DND-41 (cell line): ENCODE results near the gene SLC25A34.

Experiments
- ATAC-seq: fragments of 200-7000 bp; cut with Tn5 transposase; 3 replicates; pipeline ENCODE4 v1.9.1; 2021; ENCODE audit warnings: low read depth; ENCODE audit not compliant: insufficient read depth
- DNase-seq: peaks from one replicate; pipeline ENCODE4 v3.0.0-alpha.2; 2020
- H2AFZ ChIP-seq: 2 replicates; pipeline ENCODE4 v1.6.0; 2012; ENCODE audit warnings: low read depth, low read length
- H3K27ac ChIP-seq: 2 replicates; pipeline ENCODE4 v1.5.1; 2012; ENCODE audit warnings: low read length, inconsistent platforms
- H3K27me3 ChIP-seq: fragments of 200-600 bp; sonication (generic); 2 replicates; pipeline ENCODE4 v1.6.0; 2012; ENCODE audit warnings: low read length, mild to moderate bottlenecking, inconsistent platforms; ENCODE audit not compliant: insufficient read depth, poor library complexity
- H3K36me3 ChIP-seq: 2 replicates; pipeline ENCODE4 v1.5.1; 2012; ENCODE audit warnings: low read length, inconsistent platforms; ENCODE audit not compliant: insufficient read depth
- H3K4me1 ChIP-seq: 2 replicates; pipeline ENCODE4 v1.5.1; 2012; ENCODE audit warnings: mild to moderate bottlenecking, low read length; ENCODE audit not compliant: insufficient read depth
- H3K4me2 ChIP-seq: 2 replicates; pipeline ENCODE4 v1.6.0; 2012; ENCODE audit warnings: mild to moderate bottlenecking, moderate library complexity, low read length, inconsistent platforms; ENCODE audit not compliant: insufficient read depth
- H3K4me3 ChIP-seq, 2 experiments: fragments of 200-600 bp in 1 of 2; shearing (Covaris generic) in 1 of 2; 2 replicates each; pipeline ENCODE4 v1.5.1; 2012 to 2016; ENCODE audit warnings: inconsistent platforms in 2 of 2, low read length in 2 of 2, mild to moderate bottlenecking in 2 of 2, low read depth in 1 of 2, moderate library complexity in 1 of 2
- H3K79me2 ChIP-seq: 2 replicates; pipeline ENCODE4 v1.6.0; 2012; ENCODE audit warnings: low read length, inconsistent platforms; ENCODE audit not compliant: insufficient read depth
- H3K9ac ChIP-seq: 2 replicates; pipeline ENCODE4 v1.6.0; 2012; ENCODE audit warnings: low read depth, mild to moderate bottlenecking, inconsistent platforms, low read length, moderate library complexity
- H3K9me3 ChIP-seq: 2 replicates; pipeline ENCODE4 v1.5.1; 2012; ENCODE audit warnings: low read length, moderate library complexity, mild to moderate bottlenecking, inconsistent platforms; ENCODE audit not compliant: insufficient read depth, severe bottlenecking
- H4K20me1 ChIP-seq: 2 replicates; pipeline ENCODE4 v1.6.0; 2012; ENCODE audit warnings: low read length; ENCODE audit not compliant: insufficient read depth
- EZH2 ChIP-seq: IDR thresholded peaks from 3 replicates; pipeline ENCODE4 v1.6.1; 2012; ENCODE audit warnings: borderline replicate concordance, low read depth, mild to moderate bottlenecking, moderate library complexity, low read length, inconsistent platforms; ENCODE audit not compliant: severe bottlenecking
- TF ChIP-seq, protein P1 (sequence below): IDR thresholded peaks from 2 replicates; pipeline ENCODE4 v1.5.1; 2012; ENCODE audit warnings: borderline replicate concordance, low read length, moderate library complexity, mild to moderate bottlenecking; ENCODE audit not compliant: poor library complexity, severe bottlenecking; ENCODE audit errors: extremely low read depth

Gene SLC25A34

DNA sequence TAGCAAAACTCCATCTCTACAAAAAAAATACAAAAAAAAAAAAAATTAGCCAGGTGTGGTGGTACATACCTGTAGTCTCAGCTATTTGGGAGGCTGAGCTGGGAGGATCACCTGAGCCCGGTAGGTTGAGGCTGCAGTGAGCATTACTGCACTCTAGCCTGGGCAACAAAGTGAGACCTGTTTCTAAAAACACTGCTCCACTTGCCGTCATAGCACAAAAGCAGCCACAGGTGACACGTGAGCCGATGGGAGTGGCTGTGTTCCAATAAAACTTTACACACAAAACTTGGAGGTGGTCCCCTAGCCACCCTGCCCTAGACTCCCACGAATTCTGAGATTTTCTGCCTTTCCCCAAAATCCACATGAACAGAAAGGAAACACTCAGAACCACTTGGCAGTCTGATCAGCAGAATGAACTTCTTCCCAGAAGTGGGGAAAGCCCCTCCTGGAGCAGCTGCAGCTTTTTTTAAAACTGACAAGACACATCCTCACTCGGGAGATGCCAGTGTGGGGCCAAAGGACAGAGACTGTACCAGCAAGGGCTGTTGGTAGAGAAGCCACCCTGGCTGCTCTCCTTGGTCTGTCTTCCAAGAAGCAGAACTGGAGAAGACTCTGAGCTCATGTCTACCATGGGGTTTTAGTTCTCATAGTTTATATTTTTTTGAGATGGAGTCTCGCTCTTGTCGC is 28.7 kb upstream of the SLC25A34 start:
- H3K9me3 ChIP-seq, result no peaks in the 10 kb centered on the region
- H4K20me1 ChIP-seq, result peaks cover 37% of the 10 kb centered on the region
- no peak overlapping the region for H3K4me3 ChIP-seq
- no peaks in the 10 kb centered on the region for H3K27me3 ChIP-seq
- ATAC-seq, result no peak
- peaks cover 60% of the 10 kb centered on the region for H3K79me2 ChIP-seq
- H3K36me3 ChIP-seq, result peaks cover 18% of the 10 kb centered on the region
- H2AFZ ChIP-seq, result no peak overlapping the region
- H3K27ac ChIP-seq, result no peak overlapping the region
- H3K9ac ChIP-seq, result no peak overlapping the region
- no peak overlapping the region for H3K4me2 ChIP-seq
- DNase-seq, result no peak
- TF ChIP-seq, protein P1, sequence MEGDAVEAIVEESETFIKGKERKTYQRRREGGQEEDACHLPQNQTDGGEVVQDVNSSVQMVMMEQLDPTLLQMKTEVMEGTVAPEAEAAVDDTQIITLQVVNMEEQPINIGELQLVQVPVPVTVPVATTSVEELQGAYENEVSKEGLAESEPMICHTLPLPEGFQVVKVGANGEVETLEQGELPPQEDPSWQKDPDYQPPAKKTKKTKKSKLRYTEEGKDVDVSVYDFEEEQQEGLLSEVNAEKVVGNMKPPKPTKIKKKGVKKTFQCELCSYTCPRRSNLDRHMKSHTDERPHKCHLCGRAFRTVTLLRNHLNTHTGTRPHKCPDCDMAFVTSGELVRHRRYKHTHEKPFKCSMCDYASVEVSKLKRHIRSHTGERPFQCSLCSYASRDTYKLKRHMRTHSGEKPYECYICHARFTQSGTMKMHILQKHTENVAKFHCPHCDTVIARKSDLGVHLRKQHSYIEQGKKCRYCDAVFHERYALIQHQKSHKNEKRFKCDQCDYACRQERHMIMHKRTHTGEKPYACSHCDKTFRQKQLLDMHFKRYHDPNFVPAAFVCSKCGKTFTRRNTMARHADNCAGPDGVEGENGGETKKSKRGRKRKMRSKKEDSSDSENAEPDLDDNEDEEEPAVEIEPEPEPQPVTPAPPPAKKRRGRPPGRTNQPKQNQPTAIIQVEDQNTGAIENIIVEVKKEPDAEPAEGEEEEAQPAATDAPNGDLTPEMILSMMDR, result no peak
- no peak for TF ChIP-seq EZH2
- H3K4me1 ChIP-seq, result no peaks in the 10 kb centered on the region

DNA sequence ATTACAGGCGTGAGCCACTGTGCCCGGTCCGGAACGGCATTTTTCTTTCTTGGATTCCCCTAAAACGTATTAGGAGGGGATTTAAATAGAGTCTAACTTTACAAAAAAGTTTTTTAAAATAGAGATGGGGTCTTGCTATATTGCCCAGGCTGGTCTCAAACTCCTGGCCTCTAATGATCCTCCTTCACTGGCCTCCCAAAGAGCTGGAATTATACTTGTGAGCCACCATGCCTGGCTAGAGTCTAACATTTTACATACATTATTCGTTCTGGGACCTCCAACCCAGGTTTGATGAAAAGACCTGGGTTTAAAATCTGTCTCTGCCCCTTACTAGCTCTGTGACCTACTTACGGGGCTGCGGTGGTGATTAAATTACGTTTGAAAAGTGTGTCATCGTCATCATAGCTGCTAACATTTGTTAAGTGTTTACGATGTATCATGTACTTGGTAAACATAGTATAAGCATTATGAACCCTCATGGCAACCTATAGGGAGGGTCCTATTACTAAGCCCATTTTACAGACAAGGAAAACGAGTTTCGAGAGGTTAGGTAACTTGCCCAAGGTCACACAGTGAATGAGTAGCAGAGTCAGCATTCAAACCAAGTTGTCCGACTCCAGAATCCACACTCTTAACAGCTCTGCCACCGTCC is 27.4 kb upstream of the SLC25A34 start:
- no peak overlapping the region for H3K4me2 ChIP-seq
- no peak overlapping the region for H3K4me3 ChIP-seq
- DNase-seq (no peak), ATAC-seq (no peak)
- H3K27ac ChIP-seq, result no peak overlapping the region
- H3K79me2 ChIP-seq, result peaks cover 53% of the 10 kb centered on the region
- H4K20me1 ChIP-seq, result peaks cover 37% of the 10 kb centered on the region
- H3K4me1 ChIP-seq, result no peaks in the 10 kb centered on the region
- TF ChIP-seq EZH2, result no peak
- TF ChIP-seq, protein P1, result no peak
- no peaks in the 10 kb centered on the region for H3K9me3 ChIP-seq
- peaks cover 18% of the 10 kb centered on the region for H3K36me3 ChIP-seq
- H3K27me3 ChIP-seq, result no peaks in the 10 kb centered on the region
- no peak overlapping the region for H2AFZ ChIP-seq
- no peak overlapping the region for H3K9ac ChIP-seq

DNA sequence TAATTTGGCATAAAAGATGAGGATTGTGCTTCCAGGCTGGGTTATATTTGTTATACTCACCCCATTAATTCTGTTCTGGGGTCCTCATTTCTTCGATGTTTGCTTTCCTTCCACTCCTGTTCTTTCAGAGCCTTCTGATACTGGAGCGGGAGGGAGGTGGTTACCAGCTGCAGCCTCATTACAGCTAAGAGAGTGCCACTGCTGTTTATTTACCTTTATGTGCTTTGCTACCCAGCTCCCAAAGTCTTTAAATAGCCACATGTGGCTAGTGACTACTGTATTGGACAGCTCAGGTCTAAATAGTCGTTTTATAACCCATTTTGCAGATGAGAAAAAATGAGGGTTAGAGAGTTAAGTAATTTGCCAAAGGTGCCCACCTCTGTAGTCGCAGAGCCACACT is 26.8 kb upstream of the SLC25A34 start:
- Histone ChIP-seq H3K4me3 (no peak overlapping the region), H3K79me2 (peaks cover 51% of the 10 kb centered on the region), H3K27me3 (no peaks in the 10 kb centered on the region), H3K36me3 (peaks cover 18% of the 10 kb centered on the region), H3K9ac (no peak overlapping the region), H3K27ac (no peak overlapping the region), H3K9me3 (no peaks in the 10 kb centered on the region), H2AFZ (no peak overlapping the region), H3K4me2 (no peak overlapping the region), H4K20me1 (peaks cover 34% of the 10 kb centered on the region), H3K4me1 (no peaks in the 10 kb centered on the region)
- ATAC-seq (no peak), DNase-seq (no peak)
- TF ChIP-seq EZH2, result no peak
- TF ChIP-seq, protein P1, result no peak
